Effector memory CD4-positive, alpha-beta T cell (primary cell): Measurements from ENCODE around the gene SCT.

Source experiments
- DNase-seq, 3 donors: peaks; one replicate each; pipeline ENCODE4 v3.0.0-alpha.2; 2020
- H3K27ac ChIP-seq: 2 replicates; pipeline ENCODE4 v1.7.0; 2013; ENCODE audit warnings: mild to moderate bottlenecking, low read length, moderate library complexity; ENCODE audit not compliant: insufficient read depth, poor library complexity, severe bottlenecking
- H3K27me3 ChIP-seq: replicated peaks from 2 replicates; pipeline ENCODE4 v1.7.0; 2013; ENCODE audit warnings: mild to moderate bottlenecking, low read length; ENCODE audit not compliant: insufficient read depth, control insufficient read depth, poor library complexity, severe bottlenecking
- H3K36me3 ChIP-seq: 2 replicates; pipeline ENCODE4 v1.7.0; 2013; ENCODE audit warnings: mild to moderate bottlenecking, low read length, moderate library complexity; ENCODE audit not compliant: control insufficient read depth, insufficient read depth
- H3K4me1 ChIP-seq: 2 replicates; pipeline ENCODE4 v1.7.0; 2013; ENCODE audit warnings: low read length, mild to moderate bottlenecking; ENCODE audit not compliant: control insufficient read depth, insufficient read depth, poor library complexity, severe bottlenecking
- H3K4me3 ChIP-seq: 2 replicates; pipeline ENCODE4 v1.7.0; 2013; ENCODE audit warnings: low read length, low read depth, mild to moderate bottlenecking; ENCODE audit not compliant: insufficient read depth, poor library complexity, severe bottlenecking
- H3K9me3 ChIP-seq: 2 replicates; pipeline ENCODE4 v1.7.0; 2013; ENCODE audit warnings: mild to moderate bottlenecking, low read length, moderate library complexity; ENCODE audit not compliant: control insufficient read depth

SCT gene

GRCh38 chr11:598005-598680, 28.8 kb downstream of the SCT start:
- Histone ChIP-seq H3K36me3 (peaks cover 76% of the 10 kb centered on the region), H3K4me1 (no peaks in the 10 kb centered on the region)
- no peak for DNase-seq

GRCh38 chr11:597166-597725, 29.7 kb downstream of the SCT start:
- no peaks in the 10 kb centered on the region for H3K4me1 ChIP-seq
- H3K36me3 ChIP-seq: peaks cover 78% of the 10 kb centered on the region
- no peaks in the 10 kb centered on the region for H3K27me3 ChIP-seq
- no peak for DNase-seq
- H3K27ac ChIP-seq: no peak overlapping the region
- H3K4me3 ChIP-seq: no peak overlapping the region
- no peaks in the 10 kb centered on the region for H3K9me3 ChIP-seq

More at GRCh38 chr11:598005-598680, 28.8 kb downstream of the SCT start:
- H3K4me3 ChIP-seq: no peak overlapping the region
- H3K27me3 ChIP-seq: no peaks in the 10 kb centered on the region
- H3K9me3 ChIP-seq: no peaks in the 10 kb centered on the region
- H3K27ac ChIP-seq: no peak overlapping the region

GRCh38 chr11:596374-596773, 30.6 kb downstream of the SCT start:
- no peaks in the 10 kb centered on the region for H3K27me3 ChIP-seq
- H3K4me1 ChIP-seq: no peaks in the 10 kb centered on the region
- no peaks in the 10 kb centered on the region for H3K9me3 ChIP-seq
- no peak for DNase-seq
- H3K27ac ChIP-seq: peak overlapping the region; percentile 21
- H3K4me3 ChIP-seq: no peak overlapping the region
- peaks cover 76% of the 10 kb centered on the region for H3K36me3 ChIP-seq

GRCh38 chr11:595400-595799, 31.6 kb downstream of the SCT start:
- Histone ChIP-seq H3K9me3 (no peaks in the 10 kb centered on the region), H3K27ac (no peak overlapping the region), H3K4me1 (no peaks in the 10 kb centered on the region), H3K4me3 (no peak overlapping the region), H3K36me3 (peaks cover 77% of the 10 kb centered on the region), H3K27me3 (no peaks in the 10 kb centered on the region)
- no peak for DNase-seq

GRCh38 chr11:593347-593746, 33.6 kb downstream of the SCT start:
- no peaks in the 10 kb centered on the region for H3K27me3 ChIP-seq
- H3K27ac ChIP-seq: no peak overlapping the region
- no peak for DNase-seq
- no peaks in the 10 kb centered on the region for H3K4me1 ChIP-seq
- no peak overlapping the region for H3K4me3 ChIP-seq
- H3K9me3 ChIP-seq: no peaks in the 10 kb centered on the region
- H3K36me3 ChIP-seq: peaks cover 80% of the 10 kb centered on the region

GRCh38 chr11:592918-593317, 34.1 kb downstream of the SCT start:
- H3K9me3 ChIP-seq: no peaks in the 10 kb centered on the region
- peaks cover 75% of the 10 kb centered on the region for H3K36me3 ChIP-seq
- peaks cover 1% of the 10 kb centered on the region for H3K4me1 ChIP-seq
- H3K27me3 ChIP-seq: no peaks in the 10 kb centered on the region
- H3K4me3 ChIP-seq: no peak overlapping the region
- no peak overlapping the region for H3K27ac ChIP-seq
- DNase-seq: no peak

- H3K36me3 ChIP-seq: peaks cover 72% of the 10 kb centered on the region
- no peaks in the 10 kb centered on the region for H3K9me3 ChIP-seq
- no peak overlapping the region for H3K4me3 ChIP-seq
- peaks cover 5% of the 10 kb centered on the region for H3K4me1 ChIP-seq
- no peak for DNase-seq
- H3K27ac ChIP-seq: no peak overlapping the region
- H3K27me3 ChIP-seq: no peaks in the 10 kb centered on the region
Measured at GRCh38 chr11:592501-592900, 34.5 kb downstream of the SCT start.

GRCh38 chr11:590997-591396, 36.0 kb downstream of the SCT start:
- Histone ChIP-seq H3K27me3 (no peaks in the 10 kb centered on the region), H3K27ac (no peak overlapping the region), H3K4me1 (peaks cover 15% of the 10 kb centered on the region), H3K4me3 (no peak overlapping the region), H3K9me3 (no peaks in the 10 kb centered on the region), H3K36me3 (peaks cover 72% of the 10 kb centered on the region)
- DNase-seq: no peak

GRCh38 chr11:589798-590197, 37.2 kb downstream of the SCT start:
- Histone ChIP-seq H3K9me3 (no peaks in the 10 kb centered on the region), H3K4me3 (no peak overlapping the region), H3K27me3 (no peaks in the 10 kb centered on the region), H3K27ac (no peak overlapping the region), H3K4me1 (peaks cover 15% of the 10 kb centered on the region), H3K36me3 (peaks cover 67% of the 10 kb centered on the region)
- DNase-seq: no peak

- no peaks in the 10 kb centered on the region for H3K27me3 ChIP-seq
- H3K4me3 ChIP-seq: no peak overlapping the region
- peak overlapping the region; percentile 67 for H3K27ac ChIP-seq
- no peaks in the 10 kb centered on the region for H3K9me3 ChIP-seq
- H3K36me3 ChIP-seq: peaks cover 65% of the 10 kb centered on the region
- peak; percentile 50 to 76 (median 51) for DNase-seq
- peaks cover 15% of the 10 kb centered on the region for H3K4me1 ChIP-seq
Measured at GRCh38 chr11:587978-588380, 39.0 kb downstream of the SCT start.
